ENCODE results near the gene CELF3. TPM values are rescaled to one million over a fixed set of nuclear protein-coding genes. Genes with fewer than 3 reads are reported as not detected.

Gene CELF3
- total and polyA plus RNA-seq, 2 of the 4 experiments (the other 2 are of a cell fraction) = not detected

DNA sequence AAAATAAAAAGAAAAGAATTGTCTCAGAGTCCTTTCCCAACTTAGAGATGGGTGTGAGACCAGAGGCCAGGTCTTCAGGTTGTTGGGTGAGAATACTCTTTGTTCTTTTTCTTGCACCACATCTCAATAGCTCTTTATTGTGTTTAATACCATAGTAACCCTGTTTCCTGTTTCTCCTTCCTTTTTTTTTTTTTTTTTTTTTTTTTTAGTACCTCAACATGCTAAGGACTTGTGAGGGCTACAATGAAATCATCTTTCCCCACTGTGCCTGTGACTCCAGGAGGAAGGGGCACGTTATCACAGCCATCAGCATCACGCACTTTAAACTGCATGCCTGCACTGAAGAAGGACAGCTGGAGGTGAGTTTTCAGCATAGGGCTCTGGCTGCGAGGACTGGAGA, 24.4 kb downstream of the CELF3 start:
- H2BK20ac ChIP-seq (ENCODE audit: low read depth, low read length) = no peak overlapping the region
- H2BK120ac ChIP-seq (ENCODE audit: low read depth, low read length) = no peak overlapping the region
- in situ Hi-C loops (cut with MboI; ENCODE audit: low sequenced_read_pairs) = no loop called here
- H2AK9ac ChIP-seq (replicated peaks; ENCODE audit: low read depth, low read length, poor library complexity) = no peak overlapping the region
- CTCF ChIA-PET = interaction anchor here (1.1 kb wide), 1 partner anchor 9 kb away, joined by 3 read pairs; no protein-coding TSS in a partner anchor
- POLR2A ChIA-PET (ENCODE audit: unreplicated experiment) = no interaction called here
- no peaks in the 10 kb centered on the region for H3K27me3 ChIP-seq (ENCODE audit: control insufficient read depth, insufficient read depth, low read length)
- no peak overlapping the region for H3K9ac ChIP-seq (ENCODE audit: low read depth, low read length)
- H3K36me3 ChIP-seq (ENCODE audit: control insufficient read depth, insufficient read depth, low read length) = peaks cover 16% of the 10 kb centered on the region
- H3K4ac ChIP-seq (ENCODE audit: low read depth, low read length) = no peak overlapping the region
- H3K4me3 ChIP-seq (ENCODE audit: insufficient read depth, low read depth, low read length) = no peak overlapping the region
- H3K14ac ChIP-seq (replicated peaks; ENCODE audit: low read depth, low read length) = no peak overlapping the region
- WGBS, 2 experiments (ENCODE audit: extremely low coverage in 2 of 2, insufficient read length in 1 of 2) = 80% methylated on average over 1 of the region's 3 CpGs; no CpG with 5 or more reads in 1 of the 2 experiments
- TF ChIP-seq SMC3 (IDR thresholded peaks at IDR 0.05; ENCODE audit: low read depth, low read length) (no peak), RAD21 (IDR thresholded peaks at IDR 0.05; ENCODE audit: low read length) (no peak), MXI1 (IDR thresholded peaks at IDR 0.05; ENCODE audit: borderline replicate concordance, low read depth, low read length) (no peak), FOS (IDR thresholded peaks at IDR 0.05; ENCODE audit: low read depth, low read length) (no peak), CEBPB (IDR thresholded peaks at IDR 0.05; ENCODE audit: low read depth, low read length) (no peak), RCOR1 (IDR thresholded peaks at IDR 0.05; ENCODE audit: insufficient replicate concordance, low read length) (no peak), BHLHE40 (IDR thresholded peaks at IDR 0.05; ENCODE audit: low read depth, low read length) (no peak), NFE2L2 (IDR thresholded peaks at IDR 0.05; ENCODE audit: low read depth, low read length) (no peak), CHD1 (IDR thresholded peaks at IDR 0.05; ENCODE audit: low read depth, low read length) (no peak), POLR2A (IDR thresholded peaks at IDR 0.05; ENCODE audit: low read depth, low read length) (no peak), MAFK (IDR thresholded peaks at IDR 0.05; ENCODE audit: low read depth, low read length) (no peak), MAZ (IDR thresholded peaks at IDR 0.05; ENCODE audit: borderline replicate concordance, low read depth, low read length) (no peak), RFX5 (IDR thresholded peaks at IDR 0.05; ENCODE audit: low read depth, low read length) (no peak)
- TF ChIP-seq, protein P1, sequence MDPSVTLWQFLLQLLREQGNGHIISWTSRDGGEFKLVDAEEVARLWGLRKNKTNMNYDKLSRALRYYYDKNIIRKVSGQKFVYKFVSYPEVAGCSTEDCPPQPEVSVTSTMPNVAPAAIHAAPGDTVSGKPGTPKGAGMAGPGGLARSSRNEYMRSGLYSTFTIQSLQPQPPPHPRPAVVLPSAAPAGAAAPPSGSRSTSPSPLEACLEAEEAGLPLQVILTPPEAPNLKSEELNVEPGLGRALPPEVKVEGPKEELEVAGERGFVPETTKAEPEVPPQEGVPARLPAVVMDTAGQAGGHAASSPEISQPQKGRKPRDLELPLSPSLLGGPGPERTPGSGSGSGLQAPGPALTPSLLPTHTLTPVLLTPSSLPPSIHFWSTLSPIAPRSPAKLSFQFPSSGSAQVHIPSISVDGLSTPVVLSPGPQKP (IDR thresholded peaks at IDR 0.05; ENCODE audit: borderline replicate concordance, low read depth, low read length) = no peak
- TF ChIP-seq, protein P2, sequence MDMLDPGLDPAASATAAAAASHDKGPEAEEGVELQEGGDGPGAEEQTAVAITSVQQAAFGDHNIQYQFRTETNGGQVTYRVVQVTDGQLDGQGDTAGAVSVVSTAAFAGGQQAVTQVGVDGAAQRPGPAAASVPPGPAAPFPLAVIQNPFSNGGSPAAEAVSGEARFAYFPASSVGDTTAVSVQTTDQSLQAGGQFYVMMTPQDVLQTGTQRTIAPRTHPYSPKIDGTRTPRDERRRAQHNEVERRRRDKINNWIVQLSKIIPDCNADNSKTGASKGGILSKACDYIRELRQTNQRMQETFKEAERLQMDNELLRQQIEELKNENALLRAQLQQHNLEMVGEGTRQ (IDR thresholded peaks at IDR 0.05; ENCODE audit: low read depth, low read length) = no peak
- dilution Hi-C loops (cut with HindIII; ENCODE audit: low sequenced_read_pairs, unreplicated experiment) = no loop called here
- no peak overlapping the region for H3K23ac ChIP-seq (ENCODE audit: low read depth, low read length)
- no peak for ATAC-seq (ENCODE audit: low read depth)
- H3K79me1 ChIP-seq (ENCODE audit: low read depth in 1 of 2, low read length in 2 of 2) = peaks cover 0 to 2% of the 10 kb centered on the region in 2 experiments; a peak in 1 of 4 replicates
- no peak for DNase-seq
- no peak overlapping the region for H3K18ac ChIP-seq (ENCODE audit: low read depth, low read length)
- no peaks in the 10 kb centered on the region for H3K9me3 ChIP-seq (ENCODE audit: control insufficient read depth, insufficient read depth, low read length)
- no peak overlapping the region for H4K8ac ChIP-seq (ENCODE audit: low read depth in 2 of 2, low read length in 2 of 2)
- BruUV-seq (replicated peaks) = no TSS peak
- H3K9me1 ChIP-seq (ENCODE audit: insufficient read depth, low read length) = no peaks in the 10 kb centered on the region
- no peak overlapping the region for H4K5ac ChIP-seq (ENCODE audit: low read depth, low read length)
- intact Hi-C loops (cut with micrococcal nuclease) = loop anchor here (2.0 kb wide), 1 partner anchor 25 kb away; the partner anchor contains the start of gene CELF3
- H2BK15ac ChIP-seq (ENCODE audit: low read depth, low read length) = no peak overlapping the region
- no peaks in the 10 kb centered on the region for H3K4me1 ChIP-seq (ENCODE audit: control insufficient read depth, insufficient read depth, low read length)
- no peak overlapping the region for H4K91ac ChIP-seq (ENCODE audit: insufficient read depth, low read depth, low read length)
- no peak overlapping the region for H3K4me2 ChIP-seq (ENCODE audit: low read depth, low read length)
- no peak overlapping the region for H2AK5ac ChIP-seq (ENCODE audit: low read depth, low read length)
- no peak overlapping the region for H2AFZ ChIP-seq (replicated peaks; ENCODE audit: low read length, poor library complexity)
- H4K20me1 ChIP-seq (ENCODE audit: insufficient read depth, low read length) = no peaks in the 10 kb centered on the region; the same call in 1 of the 2 replicates
- no peak overlapping the region for H3K27ac ChIP-seq (ENCODE audit: insufficient read depth, low read length)
- H2BK5ac ChIP-seq (ENCODE audit: low read depth, low read length, poor library complexity, severe bottlenecking) = no peak overlapping the region
- no peak overlapping the region for H3K56ac ChIP-seq (ENCODE audit: extremely low read depth, insufficient read depth, low read length)
